ENCODE results near the gene CDC42SE2.

The CDC42SE2 gene

GRCh38 chr5:131387255-131387654, 123.4 kb downstream of the CDC42SE2 start:
- H3K4me3 ChIP-seq (ENCODE audit: low read depth, low read length) = no peak overlapping the region
- TF ChIP-seq CTCF (IDR thresholded peaks at IDR 0.05; ENCODE audit: insufficient read depth, low read depth, low read length, missing control alignments) = no peak
- DNase-seq (ENCODE audit: low read depth) = no peak

- DNase-seq (ENCODE audit: low read depth) = peak; percentile 54
- TF ChIP-seq CTCF (IDR thresholded peaks at IDR 0.05; ENCODE audit: insufficient read depth, low read depth, low read length, missing control alignments) = no peak
- H3K4me3 ChIP-seq (ENCODE audit: low read depth, low read length) = no peak overlapping the region
Measured at GRCh38 chr5:131389096-131389868, 125.4 kb downstream of the CDC42SE2 start.

- H3K4me3 ChIP-seq (ENCODE audit: low read depth, low read length) = no peak overlapping the region
- DNase-seq (ENCODE audit: low read depth) = no peak
- TF ChIP-seq CTCF (IDR thresholded peaks at IDR 0.05; ENCODE audit: insufficient read depth, low read depth, low read length, missing control alignments) = no peak
Measured at GRCh38 chr5:131389869-131390265, 126.0 kb downstream of the CDC42SE2 start.

- DNase-seq (ENCODE audit: low read depth) = no peak
- TF ChIP-seq CTCF (IDR thresholded peaks at IDR 0.05; ENCODE audit: insufficient read depth, low read depth, low read length, missing control alignments) = no peak
Measured at GRCh38 chr5:131392466-131393095, 128.7 kb downstream of the CDC42SE2 start.

GRCh38 chr5:131393498-131393968, 129.7 kb downstream of the CDC42SE2 start:
- no peak overlapping the region; the same call in 1 of the 2 replicates for H3K4me3 ChIP-seq (ENCODE audit: low read depth, low read length)
- no peak for TF ChIP-seq CTCF (IDR thresholded peaks at IDR 0.05; ENCODE audit: insufficient read depth, low read depth, low read length, missing control alignments)
- no peak for DNase-seq (ENCODE audit: low read depth)

More at GRCh38 chr5:131392466-131393095, 128.7 kb downstream of the CDC42SE2 start:
- H3K4me3 ChIP-seq (ENCODE audit: low read depth, low read length) = no peak overlapping the region

- DNase-seq (ENCODE audit: low read depth) = peak; percentile 67
- no peak overlapping the region; the same call in 1 of the 2 replicates for H3K4me3 ChIP-seq (ENCODE audit: low read depth, low read length)
- TF ChIP-seq CTCF (IDR thresholded peaks at IDR 0.05; ENCODE audit: insufficient read depth, low read depth, low read length, missing control alignments) = no peak
Measured at GRCh38 chr5:131394128-131394527, 130.3 kb downstream of the CDC42SE2 start.

All from GM12865 (cell line).